ENCODE data around the gene SERPINA5.

Gene SERPINA5

DNA sequence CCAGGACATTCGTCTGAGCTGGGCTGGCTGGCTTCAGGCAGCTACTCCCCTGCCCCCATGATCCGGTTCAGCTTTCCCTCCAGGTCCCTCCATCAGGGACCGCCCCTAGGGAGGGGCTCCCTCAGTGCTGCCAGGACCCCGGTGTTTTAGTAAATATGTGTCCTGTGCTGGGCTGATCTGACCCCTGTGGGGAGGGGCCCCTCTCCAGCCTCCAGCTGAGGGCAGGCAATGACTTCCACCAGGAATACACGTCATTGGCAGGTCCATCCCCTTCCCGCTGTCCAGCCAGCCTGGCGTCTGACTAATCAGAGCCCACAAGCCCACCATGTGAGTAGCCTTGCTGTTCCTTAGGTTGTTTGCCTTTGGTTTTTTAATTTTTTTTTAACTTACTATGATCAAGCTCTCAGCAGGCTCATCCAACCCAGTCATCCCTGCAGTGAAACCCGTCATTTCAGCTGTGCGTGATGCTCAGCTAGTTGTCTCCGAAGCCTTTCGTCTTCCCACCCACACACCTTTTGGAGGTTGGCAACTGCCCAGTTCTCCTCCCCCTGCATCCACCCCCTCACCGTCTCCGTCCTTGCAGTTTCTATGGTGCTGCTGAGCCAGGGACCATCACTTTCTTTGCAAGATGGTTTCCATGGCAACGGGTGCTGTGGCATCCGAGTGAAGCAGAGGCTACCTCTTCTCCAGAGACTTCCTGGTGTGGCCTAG, 35.9 kb upstream of the SERPINA5 start:
- no peak for TF ChIP-seq GATA3 (IDR thresholded peaks at IDR 0.05; ENCODE audit: low read depth, low read length)
- TF ChIP-seq GATA2 (IDR thresholded peaks at IDR 0.05; ENCODE audit: low read depth, low read length), result no peak

DNA sequence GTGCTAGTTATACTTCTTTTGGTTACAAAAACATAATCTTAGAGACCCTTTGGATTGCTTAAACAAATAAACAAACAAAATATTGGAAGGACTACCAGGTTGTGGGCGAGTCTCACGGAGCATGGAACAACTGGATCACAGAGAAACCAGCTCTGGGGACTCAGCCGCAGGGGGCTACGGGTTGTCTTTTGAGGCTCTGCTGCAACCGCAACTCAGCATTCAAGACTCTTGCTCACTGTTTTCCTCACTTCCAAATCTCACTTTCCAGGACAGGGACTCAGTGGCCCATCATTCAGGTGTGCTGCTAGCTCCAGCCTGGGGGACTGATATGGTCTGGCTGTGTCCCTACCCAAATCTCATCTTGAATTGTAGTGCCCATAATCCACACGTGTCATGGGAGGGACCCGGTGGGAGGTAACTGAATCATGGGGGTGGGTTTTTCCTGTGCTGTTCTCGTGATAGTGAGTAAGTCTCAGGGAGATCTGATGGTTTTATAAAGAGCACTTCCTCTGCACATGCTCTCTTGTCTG, 34.0 kb upstream of the SERPINA5 start:
- TF ChIP-seq GATA2 (IDR thresholded peaks at IDR 0.05; ENCODE audit: low read depth, low read length), result no peak

DNA sequence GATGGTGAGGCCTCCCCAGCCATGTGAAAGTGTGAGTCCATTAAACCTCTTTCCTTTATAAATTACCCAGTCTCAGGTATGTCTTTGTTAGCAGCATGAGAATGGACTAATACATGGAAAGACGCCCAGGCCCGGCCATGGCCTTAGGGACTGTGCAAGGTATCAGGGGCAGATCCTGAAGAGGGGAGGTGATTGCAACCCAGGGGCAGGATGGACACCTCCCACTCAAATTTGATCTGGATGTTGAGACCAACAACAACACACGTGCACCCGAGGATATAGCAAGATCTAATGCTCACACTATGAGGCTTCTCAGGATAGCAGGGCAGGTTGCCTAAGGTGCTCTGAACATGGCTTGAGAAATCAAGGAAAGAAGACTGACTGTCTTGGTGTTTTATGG, 33.5 kb upstream of the SERPINA5 start:
- TF ChIP-seq GATA3 (IDR thresholded peaks at IDR 0.05; ENCODE audit: low read depth, low read length), result no peak
- TF ChIP-seq GATA2 (IDR thresholded peaks at IDR 0.05; ENCODE audit: low read depth, low read length), result no peak

DNA sequence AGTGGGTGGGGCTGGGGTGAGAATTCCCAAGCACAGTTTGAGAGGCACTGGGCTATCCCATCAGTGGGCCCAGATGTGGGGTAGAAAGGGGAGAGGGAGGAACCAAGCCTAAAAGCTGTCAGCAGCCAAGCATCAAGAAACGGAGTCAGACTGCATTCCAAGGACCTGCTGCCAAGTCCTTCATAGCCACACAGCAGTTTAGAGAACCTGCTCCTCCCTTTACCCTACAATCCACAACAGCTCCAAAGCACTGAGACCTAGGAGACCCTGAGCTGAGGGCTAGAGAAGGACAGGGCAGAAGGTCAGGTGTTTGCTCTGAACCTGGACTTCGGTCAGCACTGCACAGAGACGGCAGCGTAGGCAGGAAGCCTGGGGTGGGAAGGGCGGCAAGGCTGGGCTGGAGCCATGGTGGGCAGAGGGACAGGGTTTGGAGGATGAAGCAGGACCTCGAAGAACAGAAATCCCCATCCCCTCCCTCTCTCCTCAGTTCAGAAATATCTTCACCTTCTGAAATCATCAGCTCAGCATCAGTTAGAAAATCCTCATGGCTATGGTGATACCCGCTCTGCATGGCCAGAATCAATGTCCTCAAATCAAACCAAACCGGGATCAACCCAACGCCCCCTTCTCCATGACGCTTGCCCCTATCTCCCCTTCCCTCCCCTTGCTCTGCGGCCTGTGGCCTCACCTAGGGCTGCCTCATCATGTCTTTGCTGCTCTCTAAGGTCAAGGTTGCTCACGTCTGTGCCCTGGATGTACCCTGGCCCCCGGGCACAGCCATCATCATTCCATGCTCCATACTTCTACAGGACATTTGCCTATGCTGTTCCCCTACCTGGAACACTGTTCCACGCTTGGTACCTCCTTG, 32.9 kb upstream of the SERPINA5 start:
- TF ChIP-seq GATA3 (IDR thresholded peaks at IDR 0.05; ENCODE audit: low read depth, low read length) (no peak), GATA2 (IDR thresholded peaks at IDR 0.05; ENCODE audit: low read depth, low read length) (no peak)

DNA sequence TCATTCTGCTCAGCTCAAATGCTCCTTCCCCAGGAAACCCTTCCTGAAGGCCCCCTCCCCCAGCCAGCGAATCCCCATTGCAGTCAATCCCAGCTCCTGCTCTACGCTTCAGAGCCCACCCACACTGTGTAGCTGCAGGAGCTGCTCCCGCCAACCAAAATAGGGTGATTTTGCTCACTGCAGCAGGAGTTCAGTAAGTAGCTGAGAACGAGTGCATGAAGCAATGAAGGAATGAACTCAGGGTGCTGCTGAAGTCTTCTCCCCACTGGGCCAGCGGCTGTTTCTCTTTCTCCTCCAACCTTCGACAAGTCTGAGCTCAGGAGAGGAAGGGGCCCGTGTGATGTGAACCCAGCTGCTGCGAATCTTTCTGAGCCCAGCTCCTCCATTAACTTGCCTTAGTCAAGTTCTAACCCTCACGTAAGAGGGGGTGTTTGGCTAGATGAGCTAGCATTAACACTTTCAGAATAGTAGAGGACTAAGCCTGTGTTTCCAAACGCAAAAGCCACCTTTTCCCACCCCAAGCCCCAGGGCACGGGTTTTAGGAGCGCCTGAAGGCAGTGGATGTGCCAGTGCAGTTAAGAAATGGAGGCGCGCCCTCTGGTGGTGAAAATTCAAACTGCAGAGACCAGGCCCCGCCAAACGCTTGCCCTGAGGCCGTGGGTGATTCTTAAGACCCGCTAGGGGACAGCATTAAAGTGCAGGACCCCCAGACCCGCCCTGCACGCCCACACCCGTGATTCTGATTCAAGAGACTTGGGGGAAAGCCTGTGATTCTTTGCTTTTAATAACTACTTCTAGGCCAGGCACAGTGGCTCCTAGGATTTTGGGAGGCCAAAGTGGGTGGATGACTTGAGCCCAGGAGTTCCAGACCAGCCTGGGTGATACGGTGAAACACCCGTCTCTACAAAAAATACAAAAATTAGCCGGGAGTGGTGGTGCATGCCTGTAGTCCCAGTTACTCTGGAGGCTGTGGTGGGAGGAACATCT, 31.9 kb upstream of the SERPINA5 start:
- TF ChIP-seq GATA2 (IDR thresholded peaks at IDR 0.05; ENCODE audit: low read depth, low read length) (no peak), GATA3 (IDR thresholded peaks at IDR 0.05; ENCODE audit: low read depth, low read length) (no peak)

DNA sequence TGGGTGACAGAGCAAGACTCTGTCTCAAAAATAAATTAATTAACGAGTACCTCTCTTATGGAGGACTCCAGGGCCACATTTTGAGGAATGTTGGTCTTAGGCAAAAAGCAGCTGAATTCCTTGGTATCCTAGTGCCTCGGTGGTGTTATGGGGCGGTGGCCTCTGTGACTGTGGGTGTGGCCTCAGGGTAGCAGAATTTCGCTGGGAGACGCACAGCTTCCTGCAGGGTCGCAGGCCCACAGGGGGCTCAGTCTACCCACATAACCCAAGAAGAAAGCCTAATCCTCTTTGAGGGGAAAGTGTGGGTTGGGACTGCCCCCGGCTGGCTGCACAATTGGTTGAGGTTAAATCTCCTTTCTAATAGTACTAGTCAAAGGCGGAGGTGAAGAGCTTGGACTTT, 31.2 kb upstream of the SERPINA5 start:
- no peak for TF ChIP-seq GATA3 (IDR thresholded peaks at IDR 0.05; ENCODE audit: low read depth, low read length)
- no peak for TF ChIP-seq GATA2 (IDR thresholded peaks at IDR 0.05; ENCODE audit: low read depth, low read length)

DNA sequence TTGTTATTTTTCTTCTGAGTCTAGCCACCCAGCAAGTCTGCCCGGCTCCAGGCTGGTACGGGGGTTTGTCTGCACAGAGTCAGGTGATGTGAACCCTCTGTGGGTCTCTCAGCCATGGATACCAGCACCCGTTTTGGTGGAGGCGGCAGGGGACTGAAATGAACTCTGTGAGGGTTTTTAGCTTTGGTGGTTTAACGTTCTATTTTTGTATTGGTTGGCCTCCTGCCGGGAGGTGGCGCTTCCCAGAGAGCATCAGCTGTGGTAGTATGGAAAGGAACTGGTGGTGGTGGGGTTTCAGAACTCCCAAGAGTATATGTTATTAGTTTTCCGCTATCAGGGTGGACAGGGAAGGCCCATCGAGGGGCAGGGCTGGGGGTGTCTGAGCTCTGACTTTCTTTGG, 25.2 kb upstream of the SERPINA5 start:
- no peak for TF ChIP-seq GATA3 (IDR thresholded peaks at IDR 0.05; ENCODE audit: low read depth, low read length)
- TF ChIP-seq GATA2 (IDR thresholded peaks at IDR 0.05; ENCODE audit: low read depth, low read length), result no peak

DNA sequence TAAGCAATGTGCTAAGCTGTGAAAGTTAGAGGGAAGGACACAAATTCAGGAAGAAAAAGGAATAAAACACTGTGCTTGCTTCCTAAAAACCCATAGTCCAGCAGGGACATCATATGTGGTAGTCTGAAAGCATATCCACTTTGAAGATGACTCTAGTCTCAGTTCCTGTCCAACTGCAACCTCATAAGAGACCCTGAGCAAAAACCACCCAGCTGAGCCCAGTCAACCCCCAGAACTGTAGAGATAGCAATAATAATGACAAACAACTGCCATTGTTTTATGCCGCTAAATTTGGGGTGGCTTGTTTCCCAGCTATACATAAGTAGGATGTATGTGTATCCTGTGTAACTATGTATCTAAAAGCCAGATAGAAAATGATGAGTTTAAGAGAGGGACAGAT, 23.9 kb upstream of the SERPINA5 start:
- TF ChIP-seq GATA3 (IDR thresholded peaks at IDR 0.05; ENCODE audit: low read depth, low read length) (no peak), GATA2 (IDR thresholded peaks at IDR 0.05; ENCODE audit: low read depth, low read length) (no peak)

DNA sequence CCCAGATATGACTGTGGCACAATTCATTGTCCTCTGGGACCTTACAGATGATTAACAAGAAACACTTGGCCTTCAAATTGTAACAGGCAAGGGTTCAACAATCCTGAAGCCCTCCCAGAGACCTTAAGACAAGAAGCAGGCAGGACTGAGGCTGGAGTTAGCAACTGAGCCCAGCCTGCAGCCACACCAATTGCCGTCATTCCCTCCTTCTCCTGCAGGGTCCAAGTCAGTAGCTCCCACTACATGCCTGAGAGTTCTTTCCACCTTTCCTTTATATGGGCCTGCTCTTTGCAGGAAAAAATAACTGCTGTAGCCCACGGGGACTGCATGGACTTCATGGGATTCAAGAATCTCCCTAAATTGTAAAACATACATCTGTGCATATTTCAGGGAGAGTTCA, 22.4 kb upstream of the SERPINA5 start:
- TF ChIP-seq GATA3 (IDR thresholded peaks at IDR 0.05; ENCODE audit: low read depth, low read length) (no peak), GATA2 (IDR thresholded peaks at IDR 0.05; ENCODE audit: low read depth, low read length) (no peak)

DNA sequence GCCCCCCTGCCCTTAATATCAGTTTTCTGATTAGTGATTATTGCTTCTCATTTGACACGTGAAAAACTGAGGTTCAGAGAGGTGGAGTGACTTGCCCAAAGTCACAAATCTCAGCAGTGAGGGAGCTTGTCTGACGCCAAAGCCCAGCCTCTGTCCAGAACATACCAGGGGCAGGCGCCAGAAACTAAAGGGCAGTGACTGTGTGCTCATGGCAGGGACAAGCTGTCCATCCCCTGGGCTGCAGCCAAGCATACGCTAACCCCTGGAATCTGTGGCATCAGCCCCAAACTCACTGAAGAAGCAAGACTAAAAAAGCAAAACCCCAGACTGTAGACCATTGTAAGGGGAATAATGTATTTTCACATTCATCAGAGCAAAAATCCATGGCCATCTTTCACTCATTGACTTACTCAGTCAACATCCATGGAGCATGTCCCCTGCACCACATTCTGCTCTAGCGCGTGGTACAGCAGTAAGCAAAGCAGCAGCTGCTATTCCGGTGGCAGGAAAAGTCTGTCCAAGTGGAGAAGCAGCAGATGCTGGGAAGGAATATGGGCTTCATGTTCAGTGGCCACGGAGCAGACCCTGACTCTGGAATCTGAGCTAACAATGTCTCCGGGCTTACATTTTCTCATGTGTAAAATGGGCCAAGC, 21.5 kb upstream of the SERPINA5 start:
- TF ChIP-seq GATA2 (IDR thresholded peaks at IDR 0.05; ENCODE audit: low read depth, low read length), result no peak
- TF ChIP-seq GATA3 (IDR thresholded peaks at IDR 0.05; ENCODE audit: low read depth, low read length), result no peak

DNA sequence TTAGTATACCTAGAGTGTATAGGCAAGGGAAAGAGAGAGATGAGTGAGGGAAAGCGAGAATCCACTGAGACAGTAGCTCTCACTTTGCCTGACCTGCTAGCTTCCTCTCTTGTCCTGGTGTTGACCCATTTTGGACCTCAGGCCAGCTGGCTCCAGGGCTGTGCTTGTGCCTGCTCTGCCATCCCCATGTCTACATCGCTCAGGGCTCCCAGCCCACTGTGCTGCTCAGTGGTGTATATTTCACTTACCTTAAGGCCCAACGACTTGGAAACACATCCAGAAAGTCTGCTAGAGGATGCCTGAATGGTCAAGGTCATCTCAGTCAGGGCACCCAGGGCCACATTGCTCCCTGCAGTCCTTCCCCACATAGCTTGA, 20.9 kb upstream of the SERPINA5 start:
- TF ChIP-seq GATA3 (IDR thresholded peaks at IDR 0.05; ENCODE audit: low read depth, low read length), result no peak
- TF ChIP-seq GATA2 (IDR thresholded peaks at IDR 0.05; ENCODE audit: low read depth, low read length), result no peak

DNA sequence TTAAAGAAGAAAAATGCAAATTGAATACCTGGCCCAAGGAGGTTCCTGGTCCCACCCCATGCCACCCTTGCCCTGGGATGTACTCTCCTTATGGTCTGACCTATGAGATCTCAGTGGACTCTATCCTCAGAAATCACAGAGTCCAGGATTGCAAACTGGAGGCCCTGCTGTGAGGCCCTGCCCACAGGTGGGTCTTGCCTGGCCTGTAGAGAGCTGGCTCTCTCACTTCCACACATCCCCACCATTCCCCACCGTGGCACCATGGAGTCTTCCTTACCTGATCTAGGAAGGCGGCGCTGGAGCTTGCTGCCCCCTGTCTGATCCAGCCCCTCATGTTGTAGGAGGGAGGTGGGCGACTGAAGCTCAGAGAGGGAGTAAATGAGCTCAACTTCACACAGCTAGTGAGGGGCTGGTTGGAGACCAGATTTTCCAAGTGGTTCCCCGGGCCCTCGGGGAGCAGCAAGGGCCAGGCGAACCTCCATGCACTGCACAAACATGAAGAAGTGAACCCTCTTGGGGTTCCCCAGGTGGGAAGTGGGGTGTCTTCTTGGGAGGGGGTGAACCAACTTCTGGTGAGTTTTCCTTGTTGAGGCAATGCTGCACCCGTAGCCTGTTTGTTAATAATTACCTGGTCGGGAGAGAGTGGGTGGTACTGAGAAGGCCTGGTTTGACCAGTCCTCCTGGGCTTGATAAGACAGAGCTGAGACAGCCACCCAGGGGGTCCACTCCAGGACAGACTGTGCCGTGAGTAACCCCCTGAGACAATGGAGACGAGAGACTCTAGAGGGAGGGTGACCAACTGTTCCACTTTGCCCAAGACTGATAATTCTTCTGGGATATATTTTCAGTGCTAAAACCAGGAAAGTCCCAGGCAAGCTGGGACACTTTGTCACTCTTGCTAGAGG, 20.2 kb upstream of the SERPINA5 start, which contains the start of gene SERPINA4:
SERPINA4 (plus strand) TSS at position 692 of the 905 bp plus-strand sequence. CDS start 2,041 bp downstream, outside the sequence.
- TF ChIP-seq GATA3 (IDR thresholded peaks at IDR 0.05; ENCODE audit: low read depth, low read length), result no peak
- TF ChIP-seq GATA2 (IDR thresholded peaks at IDR 0.05; ENCODE audit: low read depth, low read length), result no peak
